Liver (tissue), 9 donors: ENCODE results near the gene LHFPL3. TPM values are rescaled to one million over a fixed set of nuclear protein-coding genes. Genes with fewer than 3 reads are reported as not detected.
"Not testable (repeated sequence)": the region's sequence is repeated elsewhere in the genome, so short reads cannot be mapped to it uniquely, and the experiment has no call there.

Experiments
- DNase-seq: peaks from one replicate; pipeline ENCODE4 v3.0.0-alpha.2; 2017; ENCODE audit warnings: low spot score
- H3K27ac ChIP-seq, 2 donors: one replicate each; pipeline ENCODE4 v1.7.0; 2013; ENCODE audit warnings: inconsistent platforms in 2 of 2, low read length in 2 of 2, control low read depth in 1 of 2, low read depth in 1 of 2, mild to moderate bottlenecking in 1 of 2
- H3K27me3 ChIP-seq, 4 donors: one replicate each; pipeline versions ENCODE4 v1.6.1 to v1.7.0; 2013; ENCODE audit warnings: low read length in 3 of 4, inconsistent platforms in 1 of 4, mild to moderate bottlenecking in 1 of 4, moderate library complexity in 1 of 4; ENCODE audit not compliant: control insufficient read depth in 4 of 4, insufficient read depth in 4 of 4
- H3K36me3 ChIP-seq, 4 donors: one replicate each; pipeline versions ENCODE4 v1.6.1 to v1.7.0; 2013; ENCODE audit warnings: low read length in 3 of 4, mild to moderate bottlenecking in 3 of 4, low read depth in 1 of 4, moderate library complexity in 1 of 4; ENCODE audit not compliant: control insufficient read depth in 4 of 4, insufficient read depth in 3 of 4
- H3K4me1 ChIP-seq, 4 donors: one replicate each; pipeline versions ENCODE4 v1.6.1 to v1.7.0; 2013; ENCODE audit warnings: low read length in 3 of 4, mild to moderate bottlenecking in 3 of 4, moderate library complexity in 1 of 4; ENCODE audit not compliant: control insufficient read depth in 4 of 4, insufficient read depth in 4 of 4
- H3K4me3 ChIP-seq, 3 donors: one replicate each; pipeline versions ENCODE4 v1.6.1 to v1.7.0; 2013; ENCODE audit warnings: low read length in 3 of 3, control low read depth in 1 of 3, low read depth in 1 of 3, mild to moderate bottlenecking in 1 of 3
- H3K9ac ChIP-seq, 2 donors: one replicate each; pipeline ENCODE4 v1.7.0; 2013; ENCODE audit warnings: low read length in 2 of 2, mild to moderate bottlenecking in 2 of 2, moderate library complexity in 2 of 2, control low read depth in 1 of 2, low read depth in 1 of 2
- H3K9me3 ChIP-seq, 4 donors: one replicate each; pipeline versions ENCODE4 v1.6.1 to v1.7.0; 2013; ENCODE audit warnings: low read length in 3 of 4; ENCODE audit not compliant: control insufficient read depth in 4 of 4
- FOXA1 ChIP-seq: IDR thresholded peaks from 2 replicates; pipeline ENCODE4 v1.6.1; 2016; ENCODE audit warnings: antibody characterized with exemption
- FOXA2 ChIP-seq: IDR thresholded peaks from 2 replicates; pipeline ENCODE4 v1.6.1; 2016; ENCODE audit warnings: antibody characterized with exemption
- GABPA ChIP-seq, 2 donors: IDR thresholded peaks in 1 of 2; conservative IDR thresholded peaks in 1 of 2; 2 replicates each; pipeline ENCODE4 v1.6.1; 2016; ENCODE audit warnings: antibody characterized with exemption in 2 of 2, mild to moderate bottlenecking in 1 of 2, moderate library complexity in 1 of 2
- HNF4G ChIP-seq: IDR thresholded peaks from 2 replicates; pipeline ENCODE4 v1.6.1; 2016; ENCODE audit warnings: antibody characterized with exemption
- JUND ChIP-seq, 2 donors: IDR thresholded peaks; 2 replicates each; pipeline ENCODE4 v1.6.1; 2016; ENCODE audit warnings: antibody characterized with exemption in 2 of 2
- MAX ChIP-seq: IDR thresholded peaks from 2 replicates; pipeline ENCODE4 v1.6.1; 2016; ENCODE audit warnings: antibody characterized with exemption
- RAD21 ChIP-seq, 2 donors: IDR thresholded peaks; 2 replicates each; pipeline ENCODE4 v1.6.1; 2016; ENCODE audit warnings: antibody characterized with exemption in 2 of 2, mild to moderate bottlenecking in 2 of 2
- REST ChIP-seq: IDR thresholded peaks from 2 replicates; pipeline ENCODE4 v1.6.1; 2016; ENCODE audit warnings: antibody characterized with exemption, mild to moderate bottlenecking
- SP1 ChIP-seq: IDR thresholded peaks from 2 replicates; pipeline ENCODE4 v1.6.1; 2018; ENCODE audit warnings: antibody characterized with exemption, mild to moderate bottlenecking
- TAF1 ChIP-seq: conservative IDR thresholded peaks from 2 replicates; pipeline ENCODE4 v1.6.1; 2016; ENCODE audit warnings: antibody characterized with exemption, mild to moderate bottlenecking
- ZBTB33 ChIP-seq: IDR thresholded peaks from 2 replicates; pipeline ENCODE4 v1.6.1; 2016; ENCODE audit warnings: antibody characterized with exemption
- WGBS: extraction: QIAGEN DNeasy Blood & Tissue Kit; methylation state at CpG from one replicate; pipeline ENCODE4 v1.1.7; 2013; 5-methylcytosine and 5-hydroxymethylcytosine counted together
- polyA plus RNA-seq, 2 donors: library from polyadenylated mRNA; stranded (reverse) in 1 of 2; unstranded in 1 of 2; fragments of 200-250 nt in 1 of 2; fragments of >200 nt in 1 of 2; fragmentation: Nextera tagmentation in 1 of 2; extraction: Ambion mirVana in 1 of 2; gene quantifications; one replicate each; pipeline versions ENCODE4 v1.2.1 to v1.2.3, GENCODE V29; 2013 to 2015
- total RNA-seq, 2 donors: library from RNA; depleted of rRNA; stranded (reverse); fragments of >200 nt; gene quantifications; one replicate each; pipeline ENCODE4 v1.2.3, GENCODE V29; 2014
- TF ChIP-seq, protein P1 (sequence below): fragments of 150-350 bp; IDR thresholded peaks from 2 replicates; pipeline ENCODE4 v1.5.1; 2017; ENCODE audit warnings: improper control_type of control experiment, low read depth, low read length; ENCODE audit not compliant: missing input control
- donor health status: healthy.
- donor health status: healthy.
- donor health status: healthy.
- donor health status: healthy.
- donor health status: healthy.

Gene LHFPL3
- total and polyA plus RNA-seq, 4 donors: not detected

- no peak for TF ChIP-seq HNF4G
- no peak for TF ChIP-seq JUND (IDR thresholded peaks at IDR 0.05)
Observed at GRCh38 chr7:104553074-104553473, 224.7 kb downstream of the LHFPL3 start (continued).

GRCh38 chr7:104563350-104563901 is 235.0 kb downstream of the LHFPL3 start:
- not testable (repeated sequence) for H3K4me3 ChIP-seq, H3K36me3 ChIP-seq, H3K27me3 ChIP-seq, H3K4me1 ChIP-seq, DNase-seq, H3K27ac ChIP-seq, H3K9ac ChIP-seq, H3K9me3 ChIP-seq
- 94% methylated on average over 22 of the region's 22 CpGs for whole genome bisulfite sequencing

- H3K4me3 ChIP-seq: no peak overlapping the region
- WGBS: 68% methylated on average over 3 of the region's 3 CpGs
- no peak overlapping the region for H3K27ac ChIP-seq
- TF ChIP-seq FOXA2: no peak
- TF ChIP-seq ZBTB33: no peak
- TF ChIP-seq TAF1: no peak
- TF ChIP-seq GABPA (IDR thresholded peaks at IDR 0.05 in 1 of 2, conservative IDR thresholded peaks at IDR 0.05 in 1 of 2): no peak
- TF ChIP-seq RAD21 (IDR thresholded peaks at IDR 0.05): no peak
- TF ChIP-seq MAX: no peak
- TF ChIP-seq, protein P1, sequence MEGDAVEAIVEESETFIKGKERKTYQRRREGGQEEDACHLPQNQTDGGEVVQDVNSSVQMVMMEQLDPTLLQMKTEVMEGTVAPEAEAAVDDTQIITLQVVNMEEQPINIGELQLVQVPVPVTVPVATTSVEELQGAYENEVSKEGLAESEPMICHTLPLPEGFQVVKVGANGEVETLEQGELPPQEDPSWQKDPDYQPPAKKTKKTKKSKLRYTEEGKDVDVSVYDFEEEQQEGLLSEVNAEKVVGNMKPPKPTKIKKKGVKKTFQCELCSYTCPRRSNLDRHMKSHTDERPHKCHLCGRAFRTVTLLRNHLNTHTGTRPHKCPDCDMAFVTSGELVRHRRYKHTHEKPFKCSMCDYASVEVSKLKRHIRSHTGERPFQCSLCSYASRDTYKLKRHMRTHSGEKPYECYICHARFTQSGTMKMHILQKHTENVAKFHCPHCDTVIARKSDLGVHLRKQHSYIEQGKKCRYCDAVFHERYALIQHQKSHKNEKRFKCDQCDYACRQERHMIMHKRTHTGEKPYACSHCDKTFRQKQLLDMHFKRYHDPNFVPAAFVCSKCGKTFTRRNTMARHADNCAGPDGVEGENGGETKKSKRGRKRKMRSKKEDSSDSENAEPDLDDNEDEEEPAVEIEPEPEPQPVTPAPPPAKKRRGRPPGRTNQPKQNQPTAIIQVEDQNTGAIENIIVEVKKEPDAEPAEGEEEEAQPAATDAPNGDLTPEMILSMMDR: no peak
- TF ChIP-seq FOXA1: no peak
- no peak for TF ChIP-seq JUND (IDR thresholded peaks at IDR 0.05)
- no peak for TF ChIP-seq REST
- no peak for TF ChIP-seq SP1
- no peaks in the 10 kb centered on the region for H3K9me3 ChIP-seq
- no peak overlapping the region for H3K9ac ChIP-seq
- no peaks in the 10 kb centered on the region for H3K36me3 ChIP-seq
- H3K4me1 ChIP-seq: no peaks in the 10 kb centered on the region
- no peak for DNase-seq
- H3K27me3 ChIP-seq: peaks cover 0 to 2% (median 0%) of the 10 kb centered on the region in 4 donors
Observed at GRCh38 chr7:104569751-104570150, 241.3 kb downstream of the LHFPL3 start.
